Psoas muscle (tissue), 8 donors: ENCODE results near the gene MYPN. TPM values are rescaled to one million over a fixed set of nuclear protein-coding genes. Genes with fewer than 3 reads are reported as not detected.

Experiments
- ATAC-seq, 4 donors: fragments of 200-7000 bp; cut with Tn5 transposase; one replicate each; pipeline ENCODE4 v1.9.1; 2020; ENCODE audit warnings: moderate library complexity in 3 of 4, mild to moderate bottlenecking in 2 of 4
- DNase-seq, 2 donors: peaks; one replicate each; pipeline ENCODE4 v3.0.0-alpha.2; 2020
- H3K27ac ChIP-seq: fragments of 200-600 bp; one replicate; pipeline ENCODE4 v1.8.0; 2022
- H3K27me3 ChIP-seq, 3 donors: fragments of 200-600 bp in 1 of 3; one replicate each; pipeline versions ENCODE4 v1.6.1 to v1.8.0; 2013 to 2022; ENCODE audit warnings: low read length in 2 of 3, mild to moderate bottlenecking in 2 of 3, moderate library complexity in 1 of 3; ENCODE audit not compliant: insufficient read depth in 3 of 3
- H3K36me3 ChIP-seq, 2 donors: fragments of 200-600 bp in 1 of 2; one replicate each; pipeline versions ENCODE4 v1.6.1 to v1.8.0; 2013 to 2022; ENCODE audit warnings: low read depth in 1 of 2, mild to moderate bottlenecking in 1 of 2, moderate library complexity in 1 of 2; ENCODE audit not compliant: insufficient read depth in 1 of 2
- H3K4me1 ChIP-seq: fragments of 200-600 bp; one replicate; pipeline ENCODE4 v1.8.0; 2022
- H3K4me3 ChIP-seq: fragments of 200-600 bp; one replicate; pipeline ENCODE4 v1.8.0; 2022; ENCODE audit warnings: mild to moderate bottlenecking
- H3K9me3 ChIP-seq: fragments of 200-600 bp; one replicate; pipeline ENCODE4 v1.8.0; 2022
- CTCF ChIP-seq: fragments of 200-600 bp; IDR thresholded peaks from one replicate; pipeline ENCODE4 v1.8.0; 2022; ENCODE audit warnings: antibody characterized with exemption
- WGBS, 3 donors: extraction: QIAGEN DNeasy Blood & Tissue Kit; methylation state at CpG; one replicate each; pipeline versions ENCODE4 v1.1.6 to v1.1.7; 2013; 5-methylcytosine and 5-hydroxymethylcytosine counted together
- intact Hi-C, 2 donors: fragments of 100-400 bp; cut with DNase I; formaldehyde crosslinking; loops; one replicate each; pipeline versions ENCODE4 v1.11.0 to v1.14.2; 2022
- polyA plus RNA-seq, 3 donors: library from polyadenylated mRNA; stranded (reverse); fragments of 200-250 nt; gene quantifications; one replicate each; pipeline ENCODE4 v1.2.3, GENCODE V29; 2013
- total RNA-seq, 4 donors: library from RNA; stranded (reverse); fragmentation: NEBNext Ultra II Directional in 2 of 4; extraction: Animal tissue kit (Norgen Biotek cat#: 25700) in 2 of 4; gene quantifications; one replicate each; pipeline versions ENCODE4 v1.2.1 to v1.2.4, GENCODE V29; 2021 to 2023
- donor health status: healthy with polysubstance abuse.
- donor health status: DM: no; HTN: no; CAD: no; lungs with moderate emphysema.
- donor health status: Bipolar disorder and iron deficiency.
- donor health status: healthy.
- donor health status: DM: yes; HTN: yes; CAD: no.
- donor health status: DM: no; HTN: no; CAD: no.
- donor health status: DM: no; HTN: no; CAD: no.
- donor health status: DM: yes; HTN: yes; CAD: no.

The MYPN gene
- total and polyA plus RNA-seq, 7 donors, result 24.3 to 376 (median 216) TPM

DNA sequence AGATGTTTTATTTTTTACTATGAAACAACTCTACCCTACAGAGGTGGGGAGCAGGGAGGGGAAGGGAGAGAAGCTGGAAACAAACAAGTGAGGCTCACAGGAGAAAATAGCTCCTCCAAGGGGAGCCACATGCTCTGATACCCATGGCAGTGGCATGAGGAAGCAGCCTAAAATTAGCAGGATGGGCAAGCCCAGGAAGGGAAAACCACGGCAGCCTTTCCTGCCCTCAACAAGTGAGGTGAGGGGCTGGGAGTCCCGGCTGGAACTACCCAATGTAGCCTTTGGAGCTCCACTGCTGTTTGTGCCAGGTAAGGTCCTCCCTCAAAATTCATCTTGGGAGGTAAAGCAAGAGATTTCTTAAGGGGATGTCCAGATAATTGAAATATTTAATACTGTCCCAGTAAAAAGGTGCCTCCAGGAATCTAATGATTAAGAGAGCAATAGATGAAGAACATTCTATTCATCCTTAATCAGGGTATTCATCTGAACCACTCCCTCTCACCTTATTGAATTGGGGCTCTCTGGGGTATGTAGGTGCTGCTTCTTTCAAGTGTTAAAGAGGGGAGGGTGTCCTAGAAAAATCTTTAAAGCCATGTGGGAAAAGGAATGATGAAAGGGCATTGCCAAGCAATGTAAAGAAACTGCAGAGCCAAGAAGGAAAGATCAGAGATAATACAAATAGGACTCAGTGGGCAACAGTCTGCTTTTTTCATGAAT, 21.4 kb upstream of the MYPN start:
- H3K27ac ChIP-seq, result peak overlapping the region; percentile 93
- DNase-seq (peak; percentile 37 to 82), ATAC-seq (peak; percentile 92 to 96 (median 94))
- intact Hi-C loops, result loop anchor here in 1 of 2 donors (2.0 to 10.0 kb wide), 3 partner anchors 19 to 217 kb away; no protein-coding TSS in a partner anchor
- peak overlapping the region; percentile 69 for H3K4me3 ChIP-seq
- H3K4me1 ChIP-seq, result peaks cover 33% of the 10 kb centered on the region
- 10 to 14% (median 10%) methylated on average over 2 of the region's 2 CpGs for WGBS, 3 donors
- no peaks in the 10 kb centered on the region for H3K27me3 ChIP-seq
- no peaks in the 10 kb centered on the region for H3K36me3 ChIP-seq
- TF ChIP-seq CTCF, result no peak
- H3K9me3 ChIP-seq, result no peaks in the 10 kb centered on the region

DNA sequence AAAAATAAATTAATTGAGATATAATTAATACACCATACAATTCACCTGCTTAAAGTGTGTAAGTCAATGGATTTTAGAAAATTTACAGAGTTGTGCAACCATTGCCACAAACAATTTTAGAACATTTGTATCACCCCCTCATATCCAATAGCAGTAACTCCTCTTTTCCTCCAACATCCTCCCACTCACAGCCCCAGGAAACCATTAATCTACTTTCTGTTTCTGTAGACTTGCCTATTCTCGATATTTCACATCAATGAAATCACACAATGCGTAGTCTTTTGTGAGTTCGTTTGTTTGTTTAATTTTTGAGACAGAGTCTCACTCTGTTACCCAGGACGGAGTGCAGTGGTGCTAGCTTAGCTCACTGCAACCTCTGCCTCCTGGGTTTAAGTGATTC, 20.5 kb upstream of the MYPN start:
- peak overlapping the region; percentile 69 for H3K4me3 ChIP-seq
- H3K27me3 ChIP-seq, result no peaks in the 10 kb centered on the region
- WGBS, 3 donors, result 58 to 62% (median 60%) methylated on average over 4 of the region's 4 CpGs
- no peak for TF ChIP-seq CTCF
- no peak for DNase-seq
- no peaks in the 10 kb centered on the region for H3K9me3 ChIP-seq
- ATAC-seq, result peak in 1 of 4 donors; percentile 20
- H3K36me3 ChIP-seq, result no peaks in the 10 kb centered on the region
- intact Hi-C loops, result loop anchor here in 1 of 2 donors (2.0 to 10.0 kb wide), 2 partner anchors 18 to 216 kb away; no protein-coding TSS in a partner anchor
- peaks cover 32% of the 10 kb centered on the region for H3K4me1 ChIP-seq
- H3K27ac ChIP-seq, result peak overlapping the region; percentile 93

DNA sequence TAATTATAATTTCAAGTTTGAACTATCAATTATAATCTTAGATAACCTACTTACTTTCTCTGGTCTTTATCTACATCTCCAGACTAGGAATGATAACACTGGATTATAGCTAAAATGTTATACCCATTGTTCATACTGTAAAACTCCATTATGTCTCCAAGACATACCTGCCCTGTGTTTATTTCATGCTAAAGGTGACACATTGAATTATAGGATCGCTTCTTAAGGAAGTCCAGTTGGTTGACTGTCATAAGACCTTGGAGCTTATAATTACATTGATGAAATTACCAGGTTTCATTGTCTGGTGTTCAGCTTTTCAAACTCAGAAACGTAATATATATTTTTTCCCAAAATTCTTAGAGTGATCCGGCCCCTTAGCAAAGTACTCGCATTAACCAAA, 18.7 kb upstream of the MYPN start:
- H3K4me3 ChIP-seq, result peak overlapping the region; percentile 69
- no peak for TF ChIP-seq CTCF
- intact Hi-C loops, result no loop called here
- H3K4me1 ChIP-seq, result peaks cover 30% of the 10 kb centered on the region
- DNase-seq, result no peak
- H3K9me3 ChIP-seq, result no peaks in the 10 kb centered on the region
- peak overlapping the region; percentile 93 for H3K27ac ChIP-seq
- H3K36me3 ChIP-seq, result no peaks in the 10 kb centered on the region
- no peaks in the 10 kb centered on the region for H3K27me3 ChIP-seq
- no peak for ATAC-seq
- WGBS, 3 donors, result 63 to 74% (median 70%) methylated on average over 4 of the region's 4 CpGs

- WGBS, 3 donors, result 88 to 98% (median 91%) methylated on average over 2 of the region's 2 CpGs
- H3K27me3 ChIP-seq, result no peaks in the 10 kb centered on the region
- H3K27ac ChIP-seq, result peak overlapping the region; percentile 93
- H3K9me3 ChIP-seq, result no peaks in the 10 kb centered on the region
- H3K4me1 ChIP-seq, result peaks cover 28% of the 10 kb centered on the region
- ATAC-seq (no peak), DNase-seq (no peak)
- no peak for TF ChIP-seq CTCF
- H3K4me3 ChIP-seq, result no peak overlapping the region
- no peaks in the 10 kb centered on the region for H3K36me3 ChIP-seq
- intact Hi-C loops, result no loop called here
Measured at GRCh38 chr10:68092512-68092911, 16.8 kb upstream of the MYPN start.

GRCh38 chr10:68095153-68095552, 14.1 kb upstream of the MYPN start:
- ATAC-seq, result peak; percentile 19 to 29 (median 23)
- Histone ChIP-seq H3K36me3 (no peaks in the 10 kb centered on the region), H3K4me1 (peaks cover 38% of the 10 kb centered on the region), H3K27me3 (no peaks in the 10 kb centered on the region), H3K4me3 (no peak overlapping the region), H3K9me3 (no peaks in the 10 kb centered on the region), H3K27ac (peak overlapping the region; percentile 93)
- WGBS, 3 donors, result 29 to 47% (median 43%) methylated on average over 2 of the region's 2 CpGs
- DNase-seq, result no peak
- TF ChIP-seq CTCF, result no peak
- intact Hi-C loops, result no loop called here
